HCT116 (cell line): ENCODE results near the gene ITFG1. TPM values are rescaled to one million over a fixed set of nuclear protein-coding genes. Genes with fewer than 3 reads are reported as not detected.

Experiments used
- ATAC-seq: fragments of 200-7000 bp; cut with Tn5 transposase; 2 replicates; pipeline ENCODE4 v1.9.1; 2020; ENCODE audit warnings: mild to moderate bottlenecking, moderate library complexity
- BruUV-seq: library from RNA; stranded (reverse); fragments of 400-500 nt; replicated peaks from 2 replicates; lab custom pipeline; 2021; lab: Mats Ljungman, UMichigan
- CTCF ChIA-PET: fragments of 300-600 bp; sonication (Branson Sonifier 250); formaldehyde crosslinking; loops from one replicate; lab custom pipeline; 2021; ENCODE audit warnings: antibody characterized with exemption; lab: Charles Lee
- POLR2A ChIA-PET: fragments of 300-600, 350-600 bp; sonication (Branson Sonifier 250); formaldehyde crosslinking; loops from one replicate; lab custom pipeline; 2021; ENCODE audit warnings: antibody characterized with exemption; lab: Charles Lee
- RAD21 ChIA-PET, 2 experiments: fragments of 300-600 bp; sonication (Branson Sonifier 250); formaldehyde crosslinking; loops; one replicate each; lab custom pipeline; 2023; ENCODE audit warnings: low total read pairs in 2 of 2; ENCODE audit not compliant: uncharacterized antibody in 2 of 2, unreplicated experiment in 2 of 2, low non-redundant PET in 1 of 2; lab: Charles Lee
- DNase-seq: peaks from one replicate; pipeline ENCODE4 v3.0.0-alpha.2; 2010; ENCODE audit warnings: low read depth, low spot score
- H2AFZ ChIP-seq: fragments of 200-600 bp; shearing (Covaris generic), sonication (generic); 2 replicates; pipeline ENCODE4 v1.6.1; 2017; ENCODE audit warnings: low read depth, mixed run types, mixed read lengths, antibody characterized with exemption, low read length; ENCODE audit not compliant: poor library complexity, severe bottlenecking
- H3K27ac ChIP-seq: 2 replicates; pipeline ENCODE4 v1.5.1; 2012; ENCODE audit warnings: low read depth, low read length
- H3K27me3 ChIP-seq: fragments of 200-600 bp; sonication (generic); 2 replicates; pipeline ENCODE4 v1.6.1; 2016; ENCODE audit warnings: mixed run types, low read length, mixed read lengths; ENCODE audit not compliant: insufficient read depth
- H3K36me3 ChIP-seq, 2 experiments: fragments of 200-500 bp in 1 of 2; fragments of 200-600 bp in 1 of 2; sonication (Bioruptor generic) in 1 of 2; sonication (generic) in 1 of 2; 2 replicates each; pipeline versions ENCODE4 v1.5.1 to v1.6.1; 2014 to 2016; ENCODE audit warnings: low read length in 2 of 2, inconsistent platforms in 1 of 2, mixed read lengths in 1 of 2, mixed run types in 1 of 2; ENCODE audit not compliant: insufficient read depth in 2 of 2, control insufficient read depth in 1 of 2
- H3K4me1 ChIP-seq, 2 experiments: fragments of 200-600 bp in 1 of 2; sonication (generic) in 1 of 2; 2 replicates each; pipeline versions ENCODE4 v1.5.1 to v1.6.1; 2012 to 2017; ENCODE audit warnings: low read length in 2 of 2, inconsistent platforms in 1 of 2, mild to moderate bottlenecking in 1 of 2, mixed read lengths in 1 of 2, mixed run types in 1 of 2, moderate library complexity in 1 of 2; ENCODE audit not compliant: insufficient read depth in 2 of 2, control insufficient read depth in 1 of 2
- H3K4me2 ChIP-seq: fragments of 200-600 bp; sonication (generic); 2 replicates; pipeline ENCODE4 v1.6.1; 2017; ENCODE audit warnings: mixed run types, low read length, mixed read lengths
- H3K4me3 ChIP-seq, 2 experiments: fragments of 200-600 bp in 1 of 2; sonication (generic) in 1 of 2; replicated peaks in 1 of 2; 2 replicates each; pipeline ENCODE4 v1.5.1; 2011 to 2016; ENCODE audit warnings: low read length in 2 of 2, control low read depth in 1 of 2, low read depth in 1 of 2, mild to moderate bottlenecking in 1 of 2, mixed read lengths in 1 of 2, mixed run types in 1 of 2
- H3K79me2 ChIP-seq: fragments of 200-600 bp; sonication (generic); 2 replicates; pipeline ENCODE4 v1.6.1; 2017; ENCODE audit warnings: mild to moderate bottlenecking, mixed run types, low read length, moderate library complexity, mixed read lengths; ENCODE audit not compliant: insufficient read depth
- H3K9ac ChIP-seq: fragments of 200-600 bp; sonication (generic); 2 replicates; pipeline ENCODE4 v1.6.1; 2016; ENCODE audit warnings: low read length, mixed read lengths
- H3K9me2 ChIP-seq: fragments of 200-600 bp; sonication (generic), shearing (Covaris generic); 2 replicates; pipeline ENCODE4 v1.6.1; 2017; ENCODE audit warnings: mixed run types, mild to moderate bottlenecking, moderate library complexity; ENCODE audit not compliant: insufficient read depth
- H3K9me3 ChIP-seq, 2 experiments: fragments of 200-500 bp in 1 of 2; fragments of 200-600 bp in 1 of 2; sonication (Bioruptor generic) in 1 of 2; sonication (generic) in 1 of 2; 2 replicates each; pipeline ENCODE4 v1.6.1; 2014 to 2017; ENCODE audit warnings: low read length in 2 of 2, mixed read lengths in 2 of 2, inconsistent platforms in 1 of 2, low read depth in 1 of 2, mild to moderate bottlenecking in 1 of 2, mixed run types in 1 of 2, moderate library complexity in 1 of 2; ENCODE audit not compliant: control insufficient read depth in 1 of 2, insufficient read depth in 1 of 2
- H4K20me1 ChIP-seq: fragments of 200-600 bp; sonication (generic), shearing (Covaris generic); 2 replicates; pipeline ENCODE4 v1.6.1; 2017; ENCODE audit warnings: mixed run types, mild to moderate bottlenecking, moderate library complexity; ENCODE audit not compliant: insufficient read depth
- ATF3 ChIP-seq: IDR thresholded peaks from 2 replicates; pipeline ENCODE4 v1.6.1; 2012
- CBX3 ChIP-seq: IDR thresholded peaks from 2 replicates; pipeline ENCODE4 v1.6.1; 2012; ENCODE audit warnings: low read depth
- EGR1 ChIP-seq: IDR thresholded peaks from 2 replicates; pipeline ENCODE4 v1.6.1; 2012; ENCODE audit warnings: low read depth
- EZH2 ChIP-seq: fragments of 200-600 bp; sonication (generic); IDR thresholded peaks from 2 replicates; pipeline ENCODE4 v1.6.1; 2017; ENCODE audit warnings: antibody characterized with exemption, mixed run types
- EZH2phosphoT487 ChIP-seq: fragments of 200-600 bp; IDR thresholded peaks from 2 replicates; pipeline ENCODE4 v1.6.1; 2018; ENCODE audit warnings: antibody characterized with exemption, borderline replicate concordance
- MAX ChIP-seq: IDR thresholded peaks from 2 replicates; pipeline ENCODE4 v1.6.1; 2012
- POLR2AphosphoS5 ChIP-seq: IDR thresholded peaks from 2 replicates; pipeline ENCODE4 v1.6.1; 2011; ENCODE audit warnings: mild to moderate bottlenecking, low read depth, low read length, moderate library complexity
- RAD21 ChIP-seq: IDR thresholded peaks from 2 replicates; pipeline ENCODE4 v1.6.1; 2012; ENCODE audit warnings: low read depth, mild to moderate bottlenecking
- SP1 ChIP-seq: IDR thresholded peaks from 2 replicates; pipeline ENCODE4 v1.6.1; 2012; ENCODE audit warnings: low read depth
- SRF ChIP-seq: IDR thresholded peaks from 2 replicates; pipeline ENCODE4 v1.6.1; 2012; ENCODE audit warnings: low read depth
- ZBTB33 ChIP-seq: IDR thresholded peaks from 2 replicates; pipeline ENCODE4 v1.6.1; 2011; ENCODE audit warnings: mild to moderate bottlenecking, low read length, moderate library complexity; ENCODE audit not compliant: insufficient replicate concordance; ENCODE audit errors: extremely low read depth
- ZNF274 ChIP-seq: fragments of 200-500 bp; sonication (Bioruptor generic); IDR thresholded peaks from 2 replicates; pipeline ENCODE4 v1.6.1; 2014; ENCODE audit warnings: mild to moderate bottlenecking, low read depth, low read length, inconsistent platforms
- intact Hi-C: fragments of 100-400 bp; cut with micrococcal nuclease; formaldehyde crosslinking; loops from 2 replicates; pipeline ENCODE4 v1.10.0; 2022
- total RNA-seq: library from RNA; stranded (reverse); gene quantifications from one replicate; pipeline ENCODE4 v1.2.1, GENCODE V29; 2021; ENCODE audit not compliant: unreplicated experiment
- TF ChIP-seq, protein P1 (sequence below): IDR thresholded peaks from 2 replicates; pipeline ENCODE4 v1.6.1; 2012; ENCODE audit warnings: low read depth

The ITFG1 gene
- total RNA-seq, 1 experiment from 2014 or later, result 24.9 TPM

- Histone ChIP-seq H3K27ac (no peak overlapping the region), H3K4me3 (no peak overlapping the region), H3K9ac (no peak overlapping the region), H3K9me3 (no peaks in the 10 kb centered on the region), H3K4me1 (no peaks in the 10 kb centered on the region), H3K9me2 (no peaks in the 10 kb centered on the region), H2AFZ (no peak overlapping the region), H3K27me3 (no peaks in the 10 kb centered on the region), H3K36me3 (peaks cover 0 to 5% of the 10 kb centered on the region in 2 experiments; a peak in 2 of 4 replicates), H3K79me2 (no peaks in the 10 kb centered on the region; the same call in 1 of the 2 replicates), H3K4me2 (no peak overlapping the region), H4K20me1 (0 out of 2 replicates have a peak, but pooled peaks cover under 1% of the 10 kb centered on the region)
- BruUV-seq, result no TSS peak
- ChIA-PET RAD21 (no interaction called here), POLR2A (interaction anchor here (0.7 kb wide), 1 partner anchor 197 kb away, joined by 3 read pairs; no protein-coding TSS in a partner anchor), CTCF (no interaction called here)
- no peak for ATAC-seq
- intact Hi-C loops, result no loop called here
- no peak for DNase-seq
- no peak for TF ChIP-seq EGR1
- TF ChIP-seq ZNF274, result no peak
- no peak for TF ChIP-seq ATF3
- no peak for TF ChIP-seq SRF
Measured at GRCh38 chr16:47448830-47449575, 11.9 kb downstream of the ITFG1 start.

DNA sequence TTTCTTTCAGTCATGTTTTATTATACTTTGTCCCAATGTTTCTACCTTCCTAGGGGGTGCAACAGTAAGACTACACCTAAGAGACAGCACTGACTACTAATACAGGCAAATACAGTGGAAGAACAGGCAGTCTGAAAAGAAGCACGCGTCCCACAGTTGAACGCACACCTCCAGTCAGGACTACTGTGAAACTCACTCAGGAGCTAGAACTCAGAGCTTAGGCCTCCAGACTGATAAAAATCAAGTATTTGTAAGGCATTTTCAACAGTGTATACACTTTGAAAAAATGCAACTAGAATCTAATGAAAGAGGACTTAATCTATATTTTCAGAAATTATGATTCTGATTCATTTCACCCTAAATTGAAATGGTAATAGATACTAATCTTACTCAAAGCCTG lies 14.4 kb downstream of the ITFG1 start:
- CTCF ChIA-PET, result no interaction called here
- Histone ChIP-seq H3K4me2 (no peak overlapping the region), H3K27ac (no peak overlapping the region), H3K9me2 (no peaks in the 10 kb centered on the region), H3K4me1 (no peaks in the 10 kb centered on the region), H3K36me3 (0 out of 4 replicates have a peak, but pooled peaks cover 0 to 2% of the 10 kb centered on the region in 2 experiments), H3K79me2 (no peaks in the 10 kb centered on the region; the same call in 1 of the 2 replicates), H3K27me3 (no peaks in the 10 kb centered on the region), H3K9me3 (no peaks in the 10 kb centered on the region), H3K4me3 (no peak overlapping the region), H3K9ac (no peak overlapping the region), H4K20me1 (no peaks in the 10 kb centered on the region), H2AFZ (no peak overlapping the region)
- BruUV-seq, result no TSS peak
- POLR2A ChIA-PET, result no interaction called here
- ATAC-seq (no peak), DNase-seq (no peak)
- intact Hi-C loops, result no loop called here
- RAD21 ChIA-PET, result no interaction called here
- TF ChIP-seq POLR2AphosphoS5 (no peak), MAX (no peak), EZH2phosphoT487 (no peak), RAD21 (no peak), ATF3 (no peak), EZH2 (no peak), SRF (no peak), SP1 (no peak), CBX3 (no peak), ZBTB33 (no peak)
- TF ChIP-seq, protein P1, sequence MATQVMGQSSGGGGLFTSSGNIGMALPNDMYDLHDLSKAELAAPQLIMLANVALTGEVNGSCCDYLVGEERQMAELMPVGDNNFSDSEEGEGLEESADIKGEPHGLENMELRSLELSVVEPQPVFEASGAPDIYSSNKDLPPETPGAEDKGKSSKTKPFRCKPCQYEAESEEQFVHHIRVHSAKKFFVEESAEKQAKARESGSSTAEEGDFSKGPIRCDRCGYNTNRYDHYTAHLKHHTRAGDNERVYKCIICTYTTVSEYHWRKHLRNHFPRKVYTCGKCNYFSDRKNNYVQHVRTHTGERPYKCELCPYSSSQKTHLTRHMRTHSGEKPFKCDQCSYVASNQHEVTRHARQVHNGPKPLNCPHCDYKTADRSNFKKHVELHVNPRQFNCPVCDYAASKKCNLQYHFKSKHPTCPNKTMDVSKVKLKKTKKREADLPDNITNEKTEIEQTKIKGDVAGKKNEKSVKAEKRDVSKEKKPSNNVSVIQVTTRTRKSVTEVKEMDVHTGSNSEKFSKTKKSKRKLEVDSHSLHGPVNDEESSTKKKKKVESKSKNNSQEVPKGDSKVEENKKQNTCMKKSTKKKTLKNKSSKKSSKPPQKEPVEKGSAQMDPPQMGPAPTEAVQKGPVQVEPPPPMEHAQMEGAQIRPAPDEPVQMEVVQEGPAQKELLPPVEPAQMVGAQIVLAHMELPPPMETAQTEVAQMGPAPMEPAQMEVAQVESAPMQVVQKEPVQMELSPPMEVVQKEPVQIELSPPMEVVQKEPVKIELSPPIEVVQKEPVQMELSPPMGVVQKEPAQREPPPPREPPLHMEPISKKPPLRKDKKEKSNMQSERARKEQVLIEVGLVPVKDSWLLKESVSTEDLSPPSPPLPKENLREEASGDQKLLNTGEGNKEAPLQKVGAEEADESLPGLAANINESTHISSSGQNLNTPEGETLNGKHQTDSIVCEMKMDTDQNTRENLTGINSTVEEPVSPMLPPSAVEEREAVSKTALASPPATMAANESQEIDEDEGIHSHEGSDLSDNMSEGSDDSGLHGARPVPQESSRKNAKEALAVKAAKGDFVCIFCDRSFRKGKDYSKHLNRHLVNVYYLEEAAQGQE, result no peak
